ENCODE data around the gene CELF4.

- TF ChIP-seq POLR2AphosphoS5 (IDR thresholded peaks at IDR 0.05; ENCODE audit: low read depth): no peak
- no peak for TF ChIP-seq CTCF (IDR thresholded peaks at IDR 0.05; ENCODE audit: insufficient read depth, low read length)
- no peak for TF ChIP-seq REST (IDR thresholded peaks at IDR 0.05; ENCODE audit: insufficient replicate concordance, low read depth)
- TF ChIP-seq GABPA (IDR thresholded peaks at IDR 0.05; ENCODE audit: low read depth): no peak
- TF ChIP-seq SPI1 (IDR thresholded peaks at IDR 0.05; ENCODE audit: borderline replicate concordance, low read depth): no peak
These were observed 8.5 kb upstream of the CELF4 start for GRCh38 chr18:37574113-37574512.
